22Rv1 (cell line): Measurements from ENCODE around the gene CASP7.

Source experiments
- H3K27ac ChIP-seq: fragments of 450-650 bp; 2 replicates; pipeline ENCODE4 v1.5.1; 2017
- ZFX ChIP-seq: fragments of 450-650 bp; IDR thresholded peaks from 2 replicates; pipeline ENCODE4 v1.6.1; 2017; ENCODE audit warnings: antibody characterized with exemption, borderline replicate concordance
- TF ChIP-seq, protein P1 (sequence below): fragments of 450-650 bp; IDR thresholded peaks from 2 replicates; pipeline ENCODE4 v1.5.1; 2017; ENCODE audit warnings: mild to moderate bottlenecking

CASP7 gene

DNA sequence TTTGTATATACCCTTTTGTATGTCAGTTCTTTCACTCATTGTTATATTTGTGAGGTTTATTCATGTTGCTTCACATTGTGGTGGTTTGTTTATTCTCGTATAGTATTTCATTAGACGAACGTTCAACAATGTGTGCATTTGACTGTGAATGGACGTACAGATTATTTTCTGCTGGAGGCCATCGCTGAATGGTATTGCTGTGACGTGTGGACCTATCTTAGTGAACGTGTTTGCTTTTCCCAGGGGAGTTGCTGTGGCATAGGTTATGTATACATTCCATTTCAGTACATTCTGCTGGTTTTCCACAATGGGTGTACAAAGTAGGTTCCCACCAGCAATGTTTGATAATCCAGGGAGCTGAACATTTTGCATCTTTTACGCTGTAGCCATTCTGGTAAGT is 40.7 kb downstream of the CASP7 start:
- no peak overlapping the region for H3K27ac ChIP-seq
- no peak for TF ChIP-seq ZFX
- TF ChIP-seq, protein P1, sequence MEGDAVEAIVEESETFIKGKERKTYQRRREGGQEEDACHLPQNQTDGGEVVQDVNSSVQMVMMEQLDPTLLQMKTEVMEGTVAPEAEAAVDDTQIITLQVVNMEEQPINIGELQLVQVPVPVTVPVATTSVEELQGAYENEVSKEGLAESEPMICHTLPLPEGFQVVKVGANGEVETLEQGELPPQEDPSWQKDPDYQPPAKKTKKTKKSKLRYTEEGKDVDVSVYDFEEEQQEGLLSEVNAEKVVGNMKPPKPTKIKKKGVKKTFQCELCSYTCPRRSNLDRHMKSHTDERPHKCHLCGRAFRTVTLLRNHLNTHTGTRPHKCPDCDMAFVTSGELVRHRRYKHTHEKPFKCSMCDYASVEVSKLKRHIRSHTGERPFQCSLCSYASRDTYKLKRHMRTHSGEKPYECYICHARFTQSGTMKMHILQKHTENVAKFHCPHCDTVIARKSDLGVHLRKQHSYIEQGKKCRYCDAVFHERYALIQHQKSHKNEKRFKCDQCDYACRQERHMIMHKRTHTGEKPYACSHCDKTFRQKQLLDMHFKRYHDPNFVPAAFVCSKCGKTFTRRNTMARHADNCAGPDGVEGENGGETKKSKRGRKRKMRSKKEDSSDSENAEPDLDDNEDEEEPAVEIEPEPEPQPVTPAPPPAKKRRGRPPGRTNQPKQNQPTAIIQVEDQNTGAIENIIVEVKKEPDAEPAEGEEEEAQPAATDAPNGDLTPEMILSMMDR, result no peak

DNA sequence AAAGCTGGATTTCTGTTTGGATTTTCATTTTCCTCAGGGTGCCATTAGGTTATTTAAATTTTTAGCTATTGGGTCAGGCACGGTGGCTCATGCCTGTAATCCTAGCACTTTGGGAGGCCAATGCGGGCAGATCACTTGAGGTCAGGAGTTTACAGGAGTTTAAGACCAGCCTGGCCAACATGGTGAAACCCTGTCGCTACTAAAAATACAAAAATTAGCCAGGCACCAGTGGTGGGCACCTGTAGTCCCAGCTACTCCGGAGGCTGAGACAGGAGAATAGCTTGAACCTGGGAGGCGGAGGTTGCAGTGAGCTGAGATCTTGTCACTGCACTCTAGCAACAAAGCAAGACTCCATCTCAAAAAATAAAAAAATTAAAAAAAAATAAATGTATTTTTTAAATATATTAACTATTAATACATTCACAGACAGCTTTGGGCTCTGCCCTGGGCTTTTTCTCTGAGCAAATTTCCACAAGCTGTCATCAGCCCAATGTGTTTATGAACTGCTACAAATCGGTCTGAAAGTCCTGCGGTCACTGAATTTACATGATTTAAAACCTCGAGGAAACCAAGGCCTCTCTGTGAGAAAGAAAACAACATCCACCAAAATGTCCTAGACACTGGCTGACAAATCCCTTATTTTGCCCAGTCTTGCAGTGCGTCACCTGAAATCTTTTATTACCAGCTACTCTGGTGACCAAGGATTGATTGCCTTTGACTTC is 52.6 kb downstream of the CASP7 start:
- TF ChIP-seq ZFX, result no peak
- TF ChIP-seq, protein P1, result no peak

DNA sequence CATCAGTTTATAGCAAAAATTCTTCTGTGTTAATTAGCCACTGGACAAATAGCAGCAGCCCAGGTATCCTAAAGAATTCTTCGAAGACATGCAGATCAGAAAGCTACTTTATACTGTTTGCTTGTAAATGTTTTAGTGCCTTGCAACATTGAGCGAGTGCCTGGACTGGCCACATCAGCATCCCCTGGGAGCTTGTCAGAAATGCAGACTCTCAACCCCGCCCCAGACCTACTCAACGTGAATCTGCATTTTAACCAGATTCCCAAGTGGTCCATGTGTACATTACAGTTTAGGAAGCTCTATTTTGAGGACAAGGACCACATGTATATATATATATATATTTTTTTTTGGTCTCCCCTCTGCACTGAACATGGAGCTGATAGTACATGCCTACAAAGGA is 53.3 kb downstream of the CASP7 start:
- H3K27ac ChIP-seq, result no peak overlapping the region
- no peak for TF ChIP-seq ZFX
- TF ChIP-seq, protein P1, result no peak

More for the DNA sequence above, 52.6 kb downstream of the CASP7 start:
- no peak overlapping the region for H3K27ac ChIP-seq

DNA sequence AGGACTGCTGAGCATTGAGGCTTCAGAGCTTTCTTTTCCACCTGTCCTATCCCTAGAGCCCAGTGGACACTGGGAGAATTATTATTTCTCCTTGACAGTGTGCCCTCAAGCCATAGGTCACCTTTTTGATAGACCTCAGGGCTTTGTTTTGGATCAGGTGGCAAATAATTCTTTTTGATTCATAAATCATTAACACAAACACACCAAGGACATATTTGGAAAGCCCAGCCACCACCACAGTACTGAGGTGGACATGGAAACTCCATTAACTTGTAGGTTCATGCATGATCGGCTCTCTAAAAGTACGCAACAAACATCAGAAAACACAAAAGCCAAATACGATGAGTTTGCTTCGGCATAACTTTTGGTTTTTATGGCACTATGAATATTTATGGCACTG is 53.9 kb downstream of the CASP7 start:
- TF ChIP-seq, protein P1, result no peak
- TF ChIP-seq ZFX, result no peak

DNA sequence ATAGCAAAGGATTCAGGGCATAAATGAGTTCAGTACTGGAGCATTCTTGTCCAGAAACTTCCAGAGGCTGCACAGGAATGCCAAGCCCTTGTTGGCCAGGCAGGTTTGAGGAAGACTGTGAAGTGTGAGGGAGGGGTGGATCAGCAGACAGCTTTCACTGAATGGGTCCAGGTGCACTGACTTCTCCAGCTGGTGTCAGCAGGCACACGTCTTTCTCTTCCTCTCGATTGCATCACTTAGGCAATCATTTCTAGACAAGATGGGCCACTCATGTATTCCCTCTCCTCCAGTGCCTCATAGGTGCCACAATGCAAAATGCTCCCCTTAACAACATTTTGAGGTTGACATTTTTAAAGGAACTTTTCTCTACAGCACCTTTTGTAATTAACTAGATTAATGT is 56.2 kb downstream of the CASP7 start:
- TF ChIP-seq ZFX, result no peak
- TF ChIP-seq, protein P1, result peak; percentile 35
- H3K27ac ChIP-seq, result peak overlapping the region; percentile 29; the same call in 1 of the 2 replicates

More for the DNA sequence above, 53.9 kb downstream of the CASP7 start:
- no peak overlapping the region; the same call in 1 of the 2 replicates for H3K27ac ChIP-seq

DNA sequence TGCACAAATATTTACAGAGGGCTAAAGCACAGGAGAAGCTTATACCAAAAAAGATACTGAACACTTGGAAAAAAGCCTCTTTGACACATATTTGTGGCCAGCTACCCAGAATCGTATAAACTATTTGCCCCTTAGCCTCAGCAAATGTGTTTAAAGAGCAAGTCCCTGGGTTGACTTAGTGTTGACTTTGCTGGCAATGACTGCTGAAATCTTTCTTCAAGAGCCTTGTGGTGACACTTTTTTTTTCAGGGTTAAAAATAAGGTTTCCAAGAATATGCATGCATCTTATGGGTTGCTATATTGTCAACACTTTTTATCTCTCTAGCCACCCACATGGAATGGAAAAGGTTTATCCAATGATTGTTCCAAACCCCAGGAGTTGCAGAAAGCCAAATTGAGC is 56.9 kb downstream of the CASP7 start:
- H3K27ac ChIP-seq, result peak overlapping the region; percentile 29; the same call in 1 of the 2 replicates
- TF ChIP-seq ZFX, result no peak

DNA sequence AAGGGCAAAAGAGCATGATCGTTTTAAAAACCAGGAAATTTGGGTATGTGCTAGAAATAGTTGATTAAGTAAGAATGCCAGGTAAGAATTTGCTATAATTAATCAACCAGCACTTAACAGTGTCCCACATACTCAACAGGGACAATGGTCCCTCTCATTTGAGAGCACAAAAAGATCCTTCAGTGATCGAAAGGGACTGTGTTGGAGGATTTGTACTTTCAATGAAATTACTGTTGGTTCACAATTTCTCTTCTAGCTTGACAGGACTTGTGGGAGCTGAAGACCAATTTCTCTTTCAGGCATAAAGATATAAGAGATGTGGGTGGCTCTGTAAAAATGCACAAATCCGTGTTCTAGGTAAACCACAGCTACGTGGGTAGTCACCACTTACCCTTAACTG is 59.3 kb downstream of the CASP7 start:
- no peak overlapping the region for H3K27ac ChIP-seq
- TF ChIP-seq, protein P1, result no peak
- no peak for TF ChIP-seq ZFX

DNA sequence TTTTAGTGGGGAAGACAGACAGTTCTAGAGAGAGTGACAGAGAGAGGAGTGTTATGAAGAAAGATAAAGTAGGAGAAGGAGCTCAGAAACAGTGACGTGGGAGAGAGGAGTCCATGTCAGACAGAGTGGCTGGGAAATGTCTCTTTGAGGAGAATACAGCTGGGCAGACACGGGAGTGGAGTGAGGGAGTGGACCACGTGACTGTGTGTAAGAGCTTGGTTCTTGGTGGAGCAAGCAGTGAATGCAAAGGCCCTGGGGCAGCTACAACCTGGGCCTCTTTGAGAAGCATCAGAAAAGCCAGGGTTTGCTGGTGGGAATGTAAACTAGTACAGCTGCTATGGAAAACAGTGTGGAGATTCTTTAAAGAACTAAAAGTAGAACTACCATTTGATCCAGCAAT is 59.9 kb downstream of the CASP7 start:
- TF ChIP-seq, protein P1, result no peak
- TF ChIP-seq ZFX, result no peak

More for the DNA sequence above, 59.9 kb downstream of the CASP7 start:
- H3K27ac ChIP-seq, result no peak overlapping the region
